ENCODE results near the gene CAPN7.

The CAPN7 gene

GRCh38 chr3:15215996-15216395 lies 9.9 kb downstream of the CAPN7 start:
- Histone ChIP-seq H3K9me3 (ENCODE audit: control insufficient read depth, low read length) (no peaks in the 10 kb centered on the region), H3K27ac (ENCODE audit: insufficient read depth, low read length, poor library complexity, severe bottlenecking) (no peak overlapping the region), H3K4me3 (ENCODE audit: insufficient read depth, low read depth, low read length, poor library complexity, severe bottlenecking) (no peak overlapping the region), H3K36me3 (ENCODE audit: control insufficient read depth, insufficient read depth, low read length) (peaks cover 59% of the 10 kb centered on the region), H3K27me3 (replicated peaks; ENCODE audit: control insufficient read depth, insufficient read depth, low read length, poor library complexity, severe bottlenecking) (no peaks in the 10 kb centered on the region), H3K4me1 (ENCODE audit: control insufficient read depth, insufficient read depth, low read length, poor library complexity, severe bottlenecking) (no peaks in the 10 kb centered on the region)
- DNase-seq = no peak

GRCh38 chr3:15216501-15216900 lies 10.5 kb downstream of the CAPN7 start:
- Histone ChIP-seq H3K4me3 (ENCODE audit: insufficient read depth, low read depth, low read length, poor library complexity, severe bottlenecking) (no peak overlapping the region), H3K36me3 (ENCODE audit: control insufficient read depth, insufficient read depth, low read length) (peaks cover 62% of the 10 kb centered on the region), H3K9me3 (ENCODE audit: control insufficient read depth, low read length) (no peaks in the 10 kb centered on the region), H3K27ac (ENCODE audit: insufficient read depth, low read length, poor library complexity, severe bottlenecking) (no peak overlapping the region), H3K27me3 (replicated peaks; ENCODE audit: control insufficient read depth, insufficient read depth, low read length, poor library complexity, severe bottlenecking) (no peaks in the 10 kb centered on the region), H3K4me1 (ENCODE audit: control insufficient read depth, insufficient read depth, low read length, poor library complexity, severe bottlenecking) (no peaks in the 10 kb centered on the region)
- DNase-seq = no peak

GRCh38 chr3:15217011-15217671 lies 11.1 kb downstream of the CAPN7 start:
- no peak overlapping the region for H3K4me3 ChIP-seq (ENCODE audit: insufficient read depth, low read depth, low read length, poor library complexity, severe bottlenecking)
- H3K4me1 ChIP-seq (ENCODE audit: control insufficient read depth, insufficient read depth, low read length, poor library complexity, severe bottlenecking) = no peaks in the 10 kb centered on the region
- H3K27me3 ChIP-seq (replicated peaks; ENCODE audit: control insufficient read depth, insufficient read depth, low read length, poor library complexity, severe bottlenecking) = no peaks in the 10 kb centered on the region
- DNase-seq = no peak
- peaks cover 67% of the 10 kb centered on the region for H3K36me3 ChIP-seq (ENCODE audit: control insufficient read depth, insufficient read depth, low read length)
- H3K9me3 ChIP-seq (ENCODE audit: control insufficient read depth, low read length) = no peaks in the 10 kb centered on the region
- H3K27ac ChIP-seq (ENCODE audit: insufficient read depth, low read length, poor library complexity, severe bottlenecking) = no peak overlapping the region

GRCh38 chr3:15217841-15218267 lies 11.8 kb downstream of the CAPN7 start:
- Histone ChIP-seq H3K36me3 (ENCODE audit: control insufficient read depth, insufficient read depth, low read length) (peaks cover 66% of the 10 kb centered on the region), H3K9me3 (ENCODE audit: control insufficient read depth, low read length) (no peaks in the 10 kb centered on the region), H3K4me1 (ENCODE audit: control insufficient read depth, insufficient read depth, low read length, poor library complexity, severe bottlenecking) (no peaks in the 10 kb centered on the region), H3K27me3 (replicated peaks; ENCODE audit: control insufficient read depth, insufficient read depth, low read length, poor library complexity, severe bottlenecking) (no peaks in the 10 kb centered on the region), H3K27ac (ENCODE audit: insufficient read depth, low read length, poor library complexity, severe bottlenecking) (no peak overlapping the region), H3K4me3 (ENCODE audit: insufficient read depth, low read depth, low read length, poor library complexity, severe bottlenecking) (no peak overlapping the region)
- no peak for DNase-seq

- no peaks in the 10 kb centered on the region for H3K9me3 ChIP-seq (ENCODE audit: control insufficient read depth, low read length)
- H3K36me3 ChIP-seq (ENCODE audit: control insufficient read depth, insufficient read depth, low read length) = peaks cover 69% of the 10 kb centered on the region
- no peak overlapping the region for H3K4me3 ChIP-seq (ENCODE audit: insufficient read depth, low read depth, low read length, poor library complexity, severe bottlenecking)
- no peaks in the 10 kb centered on the region for H3K4me1 ChIP-seq (ENCODE audit: control insufficient read depth, insufficient read depth, low read length, poor library complexity, severe bottlenecking)
- no peak overlapping the region for H3K27ac ChIP-seq (ENCODE audit: insufficient read depth, low read length, poor library complexity, severe bottlenecking)
- no peak for DNase-seq
- H3K27me3 ChIP-seq (replicated peaks; ENCODE audit: control insufficient read depth, insufficient read depth, low read length, poor library complexity, severe bottlenecking) = no peaks in the 10 kb centered on the region
These were observed 12.6 kb downstream of the CAPN7 start for GRCh38 chr3:15218689-15219088.

- Histone ChIP-seq H3K27ac (ENCODE audit: insufficient read depth, low read length, poor library complexity, severe bottlenecking) (no peak overlapping the region), H3K9me3 (ENCODE audit: control insufficient read depth, low read length) (no peaks in the 10 kb centered on the region), H3K36me3 (ENCODE audit: control insufficient read depth, insufficient read depth, low read length) (peaks cover 73% of the 10 kb centered on the region), H3K4me3 (ENCODE audit: insufficient read depth, low read depth, low read length, poor library complexity, severe bottlenecking) (no peak overlapping the region), H3K4me1 (ENCODE audit: control insufficient read depth, insufficient read depth, low read length, poor library complexity, severe bottlenecking) (no peaks in the 10 kb centered on the region), H3K27me3 (replicated peaks; ENCODE audit: control insufficient read depth, insufficient read depth, low read length, poor library complexity, severe bottlenecking) (no peaks in the 10 kb centered on the region)
- no peak for DNase-seq
These were observed 14.0 kb downstream of the CAPN7 start for GRCh38 chr3:15220056-15220455.

GRCh38 chr3:15220661-15221060 lies 14.6 kb downstream of the CAPN7 start:
- Histone ChIP-seq H3K9me3 (ENCODE audit: control insufficient read depth, low read length) (no peaks in the 10 kb centered on the region), H3K4me1 (ENCODE audit: control insufficient read depth, insufficient read depth, low read length, poor library complexity, severe bottlenecking) (no peaks in the 10 kb centered on the region), H3K27ac (ENCODE audit: insufficient read depth, low read length, poor library complexity, severe bottlenecking) (no peak overlapping the region), H3K27me3 (replicated peaks; ENCODE audit: control insufficient read depth, insufficient read depth, low read length, poor library complexity, severe bottlenecking) (no peaks in the 10 kb centered on the region), H3K36me3 (ENCODE audit: control insufficient read depth, insufficient read depth, low read length) (peaks cover 73% of the 10 kb centered on the region), H3K4me3 (ENCODE audit: insufficient read depth, low read depth, low read length, poor library complexity, severe bottlenecking) (no peak overlapping the region)
- no peak for DNase-seq

GRCh38 chr3:15221574-15222217 lies 15.7 kb downstream of the CAPN7 start:
- Histone ChIP-seq H3K27me3 (replicated peaks; ENCODE audit: control insufficient read depth, insufficient read depth, low read length, poor library complexity, severe bottlenecking) (no peaks in the 10 kb centered on the region), H3K27ac (ENCODE audit: insufficient read depth, low read length, poor library complexity, severe bottlenecking) (no peak overlapping the region), H3K4me3 (ENCODE audit: insufficient read depth, low read depth, low read length, poor library complexity, severe bottlenecking) (no peak overlapping the region), H3K9me3 (ENCODE audit: control insufficient read depth, low read length) (no peaks in the 10 kb centered on the region), H3K36me3 (ENCODE audit: control insufficient read depth, insufficient read depth, low read length) (peaks cover 70% of the 10 kb centered on the region), H3K4me1 (ENCODE audit: control insufficient read depth, insufficient read depth, low read length, poor library complexity, severe bottlenecking) (no peaks in the 10 kb centered on the region)
- DNase-seq = no peak

- Histone ChIP-seq H3K36me3 (ENCODE audit: control insufficient read depth, insufficient read depth, low read length) (peaks cover 64% of the 10 kb centered on the region), H3K27ac (ENCODE audit: insufficient read depth, low read length, poor library complexity, severe bottlenecking) (no peak overlapping the region), H3K4me1 (ENCODE audit: control insufficient read depth, insufficient read depth, low read length, poor library complexity, severe bottlenecking) (no peaks in the 10 kb centered on the region), H3K4me3 (ENCODE audit: insufficient read depth, low read depth, low read length, poor library complexity, severe bottlenecking) (no peak overlapping the region), H3K27me3 (replicated peaks; ENCODE audit: control insufficient read depth, insufficient read depth, low read length, poor library complexity, severe bottlenecking) (no peaks in the 10 kb centered on the region), H3K9me3 (ENCODE audit: control insufficient read depth, low read length) (no peaks in the 10 kb centered on the region)
- DNase-seq = no peak
These were observed 17.9 kb downstream of the CAPN7 start for GRCh38 chr3:15223685-15224572.

- no peak for DNase-seq
- no peak overlapping the region for H3K4me3 ChIP-seq (ENCODE audit: insufficient read depth, low read depth, low read length, poor library complexity, severe bottlenecking)
- peaks cover 55% of the 10 kb centered on the region for H3K36me3 ChIP-seq (ENCODE audit: control insufficient read depth, insufficient read depth, low read length)
- no peaks in the 10 kb centered on the region for H3K4me1 ChIP-seq (ENCODE audit: control insufficient read depth, insufficient read depth, low read length, poor library complexity, severe bottlenecking)
- no peaks in the 10 kb centered on the region for H3K9me3 ChIP-seq (ENCODE audit: control insufficient read depth, low read length)
- no peak overlapping the region for H3K27ac ChIP-seq (ENCODE audit: insufficient read depth, low read length, poor library complexity, severe bottlenecking)
- no peaks in the 10 kb centered on the region for H3K27me3 ChIP-seq (replicated peaks; ENCODE audit: control insufficient read depth, insufficient read depth, low read length, poor library complexity, severe bottlenecking)
These were observed 22.1 kb downstream of the CAPN7 start for GRCh38 chr3:15228147-15228546.

Measured in effector memory CD4-positive, alpha-beta T cell (primary cell).